ENCODE measurements around the gene ZNF664.

The ZNF664 gene

GRCh38 chr12:123948401-123948795 is 24.6 kb upstream of the ZNF664 start:
- H3K4me3 ChIP-seq, result no peak overlapping the region
- H3K9me3 ChIP-seq, result no peaks in the 10 kb centered on the region
- H3K36me3 ChIP-seq, result peaks cover 8% of the 10 kb centered on the region; the same call in 1 of the 2 replicates
- no peak overlapping the region for H3K4me2 ChIP-seq
- peaks cover 16% of the 10 kb centered on the region for H3K4me1 ChIP-seq
- H3K9ac ChIP-seq, result no peak overlapping the region
- peaks cover 7% of the 10 kb centered on the region; the same call in 1 of the 2 replicates for H4K20me1 ChIP-seq
- no peaks in the 10 kb centered on the region for H3K27me3 ChIP-seq
- no peak for TF ChIP-seq Cebpa-rat (IDR thresholded peaks at IDR 0.05)
- no peak overlapping the region for H3K27ac ChIP-seq

GRCh38 chr12:123948796-123949769 is 23.9 kb upstream of the ZNF664 start:
- H3K9me3 ChIP-seq, result no peaks in the 10 kb centered on the region
- no peak overlapping the region for H3K4me3 ChIP-seq
- H4K20me1 ChIP-seq, result peaks cover 7% of the 10 kb centered on the region; the same call in 1 of the 2 replicates
- peaks cover 4% of the 10 kb centered on the region; the same call in 1 of the 2 replicates for H3K36me3 ChIP-seq
- TF ChIP-seq Cebpa-rat (IDR thresholded peaks at IDR 0.05), result no peak
- H3K4me2 ChIP-seq, result no peak overlapping the region
- peaks cover 9% of the 10 kb centered on the region for H3K4me1 ChIP-seq
- H3K9ac ChIP-seq, result no peak overlapping the region
- H3K27ac ChIP-seq, result no peak overlapping the region
- H3K27me3 ChIP-seq, result no peaks in the 10 kb centered on the region

DNA sequence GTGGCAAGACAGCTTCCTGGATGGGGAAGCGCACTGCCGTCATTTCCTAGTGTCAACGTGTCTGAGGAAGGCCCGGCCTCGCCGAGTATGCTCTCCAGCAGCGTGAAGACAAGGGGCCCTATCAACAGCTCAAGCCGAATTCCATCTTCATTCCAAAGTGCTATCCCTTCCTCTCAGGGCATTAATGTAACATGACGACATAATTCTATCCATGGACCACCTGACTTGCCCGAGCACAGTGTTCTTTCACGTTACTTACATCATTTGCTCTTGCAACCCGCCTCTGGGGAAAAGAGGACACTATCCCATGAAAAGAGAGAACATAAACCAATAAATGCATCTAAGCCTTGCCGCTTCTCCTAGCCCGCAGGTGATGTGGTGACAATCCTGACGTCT is 23.2 kb upstream of the ZNF664 start:
- peaks cover 4% of the 10 kb centered on the region; the same call in 1 of the 2 replicates for H3K36me3 ChIP-seq
- H3K27me3 ChIP-seq, result no peaks in the 10 kb centered on the region
- no peak overlapping the region for H3K4me2 ChIP-seq
- peaks cover 7% of the 10 kb centered on the region; the same call in 1 of the 2 replicates for H4K20me1 ChIP-seq
- TF ChIP-seq Cebpa-rat (IDR thresholded peaks at IDR 0.05), result no peak
- no peak overlapping the region for H3K9ac ChIP-seq
- H3K4me1 ChIP-seq, result peaks cover 4% of the 10 kb centered on the region; the same call in 1 of the 2 replicates
- H3K27ac ChIP-seq, result no peak overlapping the region
- H3K9me3 ChIP-seq, result no peaks in the 10 kb centered on the region
- no peak overlapping the region for H3K4me3 ChIP-seq

GRCh38 chr12:123950476-123951349 is 22.3 kb upstream of the ZNF664 start:
- no peaks in the 10 kb centered on the region for H3K9me3 ChIP-seq
- H3K9ac ChIP-seq, result no peak overlapping the region
- no peak for TF ChIP-seq Cebpa-rat (IDR thresholded peaks at IDR 0.05)
- H3K4me2 ChIP-seq, result no peak overlapping the region
- peaks cover 7% of the 10 kb centered on the region; the same call in 1 of the 2 replicates for H4K20me1 ChIP-seq
- no peak overlapping the region for H3K27ac ChIP-seq
- no peak overlapping the region for H3K4me3 ChIP-seq
- H3K36me3 ChIP-seq, result peaks cover 4% of the 10 kb centered on the region; the same call in 1 of the 2 replicates
- peaks cover 4% of the 10 kb centered on the region; the same call in 1 of the 2 replicates for H3K4me1 ChIP-seq
- no peaks in the 10 kb centered on the region for H3K27me3 ChIP-seq

- H3K9ac ChIP-seq, result no peak overlapping the region
- peaks cover 7% of the 10 kb centered on the region; the same call in 1 of the 2 replicates for H4K20me1 ChIP-seq
- H3K36me3 ChIP-seq, result peaks cover 4% of the 10 kb centered on the region; the same call in 1 of the 2 replicates
- H3K27me3 ChIP-seq, result no peaks in the 10 kb centered on the region
- H3K4me1 ChIP-seq, result peaks cover 4% of the 10 kb centered on the region; the same call in 1 of the 2 replicates
- no peak for TF ChIP-seq Cebpa-rat (IDR thresholded peaks at IDR 0.05)
- no peak overlapping the region for H3K27ac ChIP-seq
- H3K9me3 ChIP-seq, result no peaks in the 10 kb centered on the region
- no peak overlapping the region for H3K4me2 ChIP-seq
- no peak overlapping the region for H3K4me3 ChIP-seq
These were observed 21.5 kb upstream of the ZNF664 start for GRCh38 chr12:123951467-123951866.

DNA sequence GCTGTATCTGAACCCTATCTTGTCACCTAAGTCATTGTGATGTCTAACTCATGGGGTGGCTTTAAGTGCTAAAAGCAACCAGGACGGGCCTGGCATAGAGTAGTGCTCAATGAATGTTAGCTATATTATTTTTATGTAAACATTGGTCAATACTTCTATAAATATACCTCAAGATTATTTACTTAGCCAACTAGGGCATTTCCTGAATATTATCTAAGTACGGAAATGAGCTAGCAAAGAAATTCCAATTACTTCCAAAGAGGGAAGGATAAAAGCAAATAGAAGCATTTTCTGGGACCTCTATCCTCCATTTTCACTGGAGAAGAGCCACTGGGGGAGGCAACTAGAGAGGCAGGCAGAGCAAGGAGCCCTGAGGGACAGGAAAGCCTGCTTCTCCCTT is 21.0 kb upstream of the ZNF664 start:
- no peak overlapping the region for H3K4me2 ChIP-seq
- no peaks in the 10 kb centered on the region for H3K27me3 ChIP-seq
- no peak overlapping the region for H3K4me3 ChIP-seq
- peaks cover 4% of the 10 kb centered on the region; the same call in 1 of the 2 replicates for H3K36me3 ChIP-seq
- peaks cover 7% of the 10 kb centered on the region; the same call in 1 of the 2 replicates for H4K20me1 ChIP-seq
- peaks cover 4% of the 10 kb centered on the region for H3K4me1 ChIP-seq
- H3K9me3 ChIP-seq, result no peaks in the 10 kb centered on the region
- TF ChIP-seq Cebpa-rat (IDR thresholded peaks at IDR 0.05), result no peak
- H3K27ac ChIP-seq, result no peak overlapping the region
- H3K9ac ChIP-seq, result no peak overlapping the region

DNA sequence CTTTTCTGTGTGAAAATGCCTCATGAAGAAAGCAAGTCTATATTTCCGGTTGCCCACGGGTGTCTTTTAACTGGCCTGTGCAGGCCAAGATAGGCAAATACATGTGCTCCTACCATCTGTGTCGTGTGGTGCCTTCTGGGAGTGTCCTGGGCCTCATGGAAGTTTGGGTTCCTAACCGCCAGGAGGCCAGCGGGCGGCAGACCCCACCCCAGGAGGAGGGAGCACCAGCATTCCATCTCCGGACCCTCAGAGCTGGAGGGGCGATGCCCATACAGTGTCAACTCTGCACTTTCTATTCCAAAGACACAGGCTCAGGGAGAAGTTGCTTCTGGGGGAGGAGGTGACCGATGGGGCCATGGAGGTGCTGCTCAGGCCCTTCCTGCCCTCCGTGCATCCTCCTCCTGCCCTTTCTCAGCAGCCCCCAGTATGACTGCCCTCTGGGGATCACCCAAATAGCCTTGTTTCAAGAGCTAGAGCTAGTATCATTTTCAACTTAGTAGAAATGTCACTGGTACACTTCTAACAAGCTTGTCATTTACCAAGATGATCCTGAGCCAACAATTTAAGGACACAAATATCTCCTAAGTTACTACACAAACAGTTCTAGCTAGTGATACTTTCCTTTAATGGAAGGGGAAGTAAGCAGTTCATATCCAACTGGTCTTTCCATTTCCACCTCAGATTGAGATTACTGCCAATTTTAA is 18.2 kb upstream of the ZNF664 start:
- H3K4me1 ChIP-seq, result peaks cover 12% of the 10 kb centered on the region
- no peak overlapping the region for H3K27ac ChIP-seq
- no peak overlapping the region for H3K4me2 ChIP-seq
- H3K4me3 ChIP-seq, result no peak overlapping the region
- no peak overlapping the region for H3K9ac ChIP-seq
- no peaks in the 10 kb centered on the region for H3K9me3 ChIP-seq
- H3K36me3 ChIP-seq, result no peaks in the 10 kb centered on the region; the same call in 1 of the 2 replicates
- H4K20me1 ChIP-seq, result peaks cover 7% of the 10 kb centered on the region; the same call in 1 of the 2 replicates
- TF ChIP-seq Cebpa-rat (IDR thresholded peaks at IDR 0.05), result no peak
- no peaks in the 10 kb centered on the region for H3K27me3 ChIP-seq

DNA sequence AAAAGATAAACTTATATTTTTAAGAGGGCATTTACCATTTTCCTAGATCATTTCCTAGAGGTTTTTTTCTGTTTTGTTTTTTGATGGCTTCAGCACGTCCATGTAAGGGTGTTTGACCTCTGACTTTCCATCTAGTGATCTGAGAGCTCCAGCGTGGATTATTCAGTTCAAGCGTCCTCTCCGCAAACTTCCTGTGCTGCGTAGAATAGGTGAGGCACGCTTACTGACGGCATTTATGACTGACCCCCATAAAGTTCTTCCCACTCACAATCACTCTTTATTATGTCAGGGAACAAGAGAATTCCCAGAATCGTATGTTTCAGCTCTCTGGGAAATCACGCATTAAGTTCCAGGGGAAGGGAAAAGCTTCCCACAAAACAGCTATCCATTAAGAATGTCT is 16.8 kb upstream of the ZNF664 start:
- Histone ChIP-seq H3K9me3 (no peaks in the 10 kb centered on the region), H3K36me3 (no peaks in the 10 kb centered on the region), H3K4me3 (no peak overlapping the region), H3K27ac (no peak overlapping the region), H4K20me1 (peaks cover 3% of the 10 kb centered on the region; the same call in 1 of the 2 replicates), H3K9ac (no peak overlapping the region), H3K4me2 (no peak overlapping the region), H3K4me1 (peaks cover 12% of the 10 kb centered on the region), H3K27me3 (no peaks in the 10 kb centered on the region)
- TF ChIP-seq Cebpa-rat (IDR thresholded peaks at IDR 0.05), result no peak

- H3K9me3 ChIP-seq, result no peaks in the 10 kb centered on the region
These were observed 15.8 kb upstream of the ZNF664 start for GRCh38 chr12:123957196-123957595.

More at GRCh38 chr12:123957196-123957595, 15.8 kb upstream of the ZNF664 start:
- H3K36me3 ChIP-seq, result no peaks in the 10 kb centered on the region
- peaks cover 9% of the 10 kb centered on the region for H3K4me1 ChIP-seq
- H4K20me1 ChIP-seq, result peaks cover 12% of the 10 kb centered on the region
- no peak for TF ChIP-seq Cebpa-rat (IDR thresholded peaks at IDR 0.05)
- H3K27me3 ChIP-seq, result no peaks in the 10 kb centered on the region
- no peak overlapping the region for H3K9ac ChIP-seq
- no peak overlapping the region for H3K27ac ChIP-seq
- no peak overlapping the region for H3K4me3 ChIP-seq
- H3K4me2 ChIP-seq, result 0 out of 2 replicates have a peak overlapping the region, but pooled peaks have one; percentile 12
